Choroid plexus epithelial cell (primary cell): Measurements from ENCODE around the gene SNX30.
A peak's percentile ranks its signal among the peaks of the same experiment; 100 is the strongest.
"Not testable (repeated sequence)": the region's sequence is repeated elsewhere in the genome, so short reads cannot be mapped to it uniquely, and the experiment has no call there.

ENCODE experiments used
- DNase-seq: peaks from one replicate; pipeline ENCODE4 v3.0.0-alpha.2; 2010; ENCODE audit warnings: low read depth
- H3K4me3 ChIP-seq: 2 replicates; pipeline ENCODE4 v1.5.1; 2011; ENCODE audit warnings: low read depth, mild to moderate bottlenecking, control low read depth, low read length, moderate library complexity
- CTCF ChIP-seq: conservative IDR thresholded peaks from 2 replicates; pipeline ENCODE4 v1.5.1; 2011; ENCODE audit warnings: low read depth, mild to moderate bottlenecking, control low read depth, inconsistent platforms, low read length, moderate library complexity

SNX30 gene

GRCh38 chr9:112719241-112719691 is 31.3 kb upstream of the SNX30 start:
- peak; percentile 48 for DNase-seq
- H3K4me3 ChIP-seq, result no peak overlapping the region

GRCh38 chr9:112719696-112720095 is 30.9 kb upstream of the SNX30 start:
- DNase-seq, result peak; percentile 5
- TF ChIP-seq CTCF, result no peak
- H3K4me3 ChIP-seq, result no peak overlapping the region

More at GRCh38 chr9:112719241-112719691, 31.3 kb upstream of the SNX30 start:
- TF ChIP-seq CTCF, result no peak

- no peak overlapping the region for H3K4me3 ChIP-seq
- no peak for DNase-seq
- TF ChIP-seq CTCF, result no peak
Observed at GRCh38 chr9:112720113-112720780, 30.3 kb upstream of the SNX30 start.

GRCh38 chr9:112722749-112723148 is 27.8 kb upstream of the SNX30 start:
- H3K4me3 ChIP-seq, DNase-seq: not testable (repeated sequence)

GRCh38 chr9:112725961-112726360 is 24.6 kb upstream of the SNX30 start:
- no peak overlapping the region for H3K4me3 ChIP-seq
- no peak for TF ChIP-seq CTCF

GRCh38 chr9:112726428-112726827 is 24.1 kb upstream of the SNX30 start:
- H3K4me3 ChIP-seq, result no peak overlapping the region
- TF ChIP-seq CTCF, result no peak
- DNase-seq, result no peak

More at GRCh38 chr9:112725961-112726360, 24.6 kb upstream of the SNX30 start:
- no peak for DNase-seq

- TF ChIP-seq CTCF, result no peak
- H3K4me3 ChIP-seq, result no peak overlapping the region
- no peak for DNase-seq
Observed at GRCh38 chr9:112728401-112728800, 22.2 kb upstream of the SNX30 start.

- H3K4me3 ChIP-seq, result no peak overlapping the region
- no peak for TF ChIP-seq CTCF
- no peak for DNase-seq
Observed at GRCh38 chr9:112731971-112732370, 18.6 kb upstream of the SNX30 start.
